Stimulated activated naive CD4-positive, alpha-beta T cell treated with Interleukin-2 at 50 U/mL for 16 hours (primary cell): ENCODE data around the gene CRLF3.
"Not testable (repeated sequence)": the region's sequence is repeated elsewhere in the genome, so short reads cannot be mapped to it uniquely, and the experiment has no call there.

Source experiments
- DNase-seq: peaks from one replicate; lab custom pipeline; 2025; lab: John Stamatoyannopoulos, UW

The CRLF3 gene

GRCh38 chr17:30814860-30815259 lies 9.6 kb downstream of the CRLF3 start:
- not testable (repeated sequence) for DNase-seq

DNA sequence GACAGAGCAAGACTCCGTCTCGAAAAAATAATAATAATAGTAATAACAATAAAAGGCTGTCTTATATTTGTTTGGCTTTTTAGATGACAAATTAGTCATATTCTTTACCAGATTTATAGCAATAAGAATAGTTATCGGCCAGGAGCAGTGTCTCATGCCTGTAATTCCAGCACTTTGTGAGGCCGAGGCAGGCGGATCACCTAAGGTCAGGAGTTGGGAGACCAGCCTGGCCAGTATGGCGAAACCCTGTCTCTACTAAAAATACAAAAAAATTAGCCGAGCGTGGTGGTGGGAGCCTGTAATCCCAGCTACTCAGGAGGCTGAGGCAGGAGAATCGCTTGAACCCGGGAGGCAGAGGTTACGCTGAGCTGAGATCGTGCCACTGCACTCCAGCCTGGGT lies 10.3 kb downstream of the CRLF3 start:
- DNase-seq: not testable (repeated sequence)

DNA sequence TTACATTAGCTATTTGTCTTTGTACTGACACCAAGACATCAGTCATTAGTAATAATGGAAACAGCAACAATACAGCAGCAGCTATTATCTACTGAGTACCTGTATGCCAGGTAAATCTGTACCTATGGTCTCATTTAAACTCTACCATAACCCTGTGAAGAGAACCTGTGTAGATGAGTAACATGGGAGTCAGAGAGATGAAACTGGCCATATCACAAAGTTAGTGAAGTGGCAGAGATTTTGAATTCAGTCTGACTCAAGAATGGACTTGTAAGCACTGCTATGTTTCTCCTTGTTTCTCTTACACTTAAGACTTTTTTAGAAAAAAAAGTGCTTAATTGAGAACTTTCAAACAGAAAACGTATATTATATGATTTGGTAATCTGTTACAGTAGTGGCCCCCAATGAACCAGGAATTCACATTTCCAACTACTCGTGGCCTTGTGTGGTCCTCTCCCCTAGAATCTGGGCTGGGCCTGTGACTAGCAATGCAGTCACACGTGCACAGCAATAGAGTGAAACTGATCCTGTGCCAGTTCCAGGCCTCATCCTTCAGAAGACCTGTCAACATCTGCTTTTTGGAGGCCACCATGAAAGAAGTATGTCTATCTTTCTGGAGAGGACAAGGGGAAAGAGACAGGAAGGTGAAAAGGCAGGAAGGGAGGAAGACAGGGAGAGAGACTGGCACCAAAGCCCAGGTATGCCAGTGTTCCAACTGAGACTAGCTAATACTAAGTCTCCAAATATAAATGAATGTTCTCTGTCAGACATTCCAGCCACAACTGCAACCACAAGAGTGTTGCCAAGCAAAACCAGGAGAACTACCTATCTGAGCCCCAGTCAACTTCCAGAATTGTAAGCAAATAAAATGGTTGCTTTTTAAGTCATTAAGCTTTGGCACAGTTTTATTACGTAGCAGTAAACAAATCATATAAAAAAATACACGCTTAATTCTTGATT lies 12.0 kb downstream of the CRLF3 start:
- DNase-seq: no peak

DNA sequence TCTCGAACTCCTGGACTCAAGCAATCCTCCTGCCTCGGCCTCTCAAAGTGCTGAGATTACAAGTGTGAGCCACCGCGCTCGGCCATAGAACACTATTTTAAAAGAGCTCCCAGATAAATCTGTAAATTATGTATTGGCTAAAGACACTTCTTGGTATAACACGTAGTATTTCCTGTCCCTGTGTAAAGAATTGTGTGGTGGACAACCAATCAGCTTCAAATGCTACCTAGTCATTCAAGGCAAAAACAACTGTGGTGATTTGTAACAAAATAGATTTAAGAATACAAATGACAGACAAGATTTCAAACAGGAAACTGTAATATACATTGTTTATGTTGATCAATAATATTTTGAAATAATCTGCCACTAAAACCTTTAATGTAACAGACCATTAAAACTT lies 14.6 kb downstream of the CRLF3 start:
- no peak for DNase-seq

DNA sequence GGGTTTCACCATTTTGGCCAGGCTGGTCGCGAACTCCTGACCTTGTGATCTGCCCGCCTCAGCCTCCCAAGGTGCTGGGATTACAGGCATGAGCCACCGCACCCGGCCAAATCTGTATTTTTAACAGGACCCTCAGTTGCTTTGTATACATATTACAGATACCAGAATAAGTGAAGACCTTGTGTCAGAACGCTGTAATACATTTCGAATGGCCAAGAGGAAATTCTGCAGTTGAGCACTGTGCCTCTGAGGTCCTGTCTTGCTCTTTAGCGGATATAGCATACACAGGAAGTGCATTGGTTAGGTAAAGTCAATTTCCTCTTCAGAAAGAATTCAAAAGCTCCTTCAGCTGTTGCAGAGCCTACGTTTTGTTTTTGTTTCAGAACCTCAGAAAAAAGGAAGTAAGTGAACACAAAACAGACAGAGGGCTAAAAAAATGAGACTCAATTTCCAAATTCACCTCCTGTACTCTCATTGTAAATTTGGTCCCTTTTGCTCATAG lies 15.7 kb downstream of the CRLF3 start:
- no peak for DNase-seq

- no peak for DNase-seq
Observed at GRCh38 chr17:30807896-30808295, 16.6 kb downstream of the CRLF3 start.

GRCh38 chr17:30805944-30806456 lies 18.5 kb downstream of the CRLF3 start:
- DNase-seq: no peak

DNA sequence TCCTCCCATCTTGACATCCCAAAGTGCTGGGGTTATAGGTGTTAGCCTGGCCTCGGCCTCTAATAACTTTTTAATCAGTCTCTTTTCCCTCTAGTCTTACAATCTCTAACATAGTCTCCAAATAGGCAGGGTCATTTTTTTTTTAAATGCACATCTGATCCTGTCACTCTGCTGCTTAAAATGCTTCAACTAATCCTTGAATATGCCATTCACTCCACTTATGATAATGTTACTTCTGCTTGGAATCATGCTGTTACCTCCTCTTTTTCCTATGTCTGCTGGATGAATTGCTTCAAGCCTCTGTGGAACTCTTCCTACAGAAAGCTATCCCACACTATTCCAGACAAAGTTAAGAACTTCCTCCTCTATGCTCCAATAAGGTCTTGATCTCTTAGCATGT lies 22.8 kb downstream of the CRLF3 start:
- no peak for DNase-seq

- no peak for DNase-seq
Observed at GRCh38 chr17:30796016-30796415, 28.5 kb downstream of the CRLF3 start.

DNA sequence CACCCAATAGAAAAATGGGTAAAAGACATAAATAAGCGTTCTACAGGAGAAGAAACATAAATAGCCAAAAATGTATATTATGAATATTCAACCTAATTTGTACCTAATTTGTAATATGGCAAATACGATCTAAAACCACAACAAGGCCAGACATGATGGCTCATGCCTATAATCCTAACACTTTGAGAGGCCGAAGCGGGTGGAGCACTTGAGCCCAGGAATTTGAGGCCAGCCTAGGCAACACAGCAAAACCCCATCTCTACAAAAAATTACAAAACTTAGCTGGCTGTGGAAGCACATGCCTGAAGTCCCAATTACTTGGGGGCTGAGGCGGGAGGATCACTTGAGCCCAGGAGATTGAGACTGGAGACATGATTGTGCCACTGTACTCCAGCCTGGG lies 30.1 kb downstream of the CRLF3 start:
- DNase-seq: no peak

DNA sequence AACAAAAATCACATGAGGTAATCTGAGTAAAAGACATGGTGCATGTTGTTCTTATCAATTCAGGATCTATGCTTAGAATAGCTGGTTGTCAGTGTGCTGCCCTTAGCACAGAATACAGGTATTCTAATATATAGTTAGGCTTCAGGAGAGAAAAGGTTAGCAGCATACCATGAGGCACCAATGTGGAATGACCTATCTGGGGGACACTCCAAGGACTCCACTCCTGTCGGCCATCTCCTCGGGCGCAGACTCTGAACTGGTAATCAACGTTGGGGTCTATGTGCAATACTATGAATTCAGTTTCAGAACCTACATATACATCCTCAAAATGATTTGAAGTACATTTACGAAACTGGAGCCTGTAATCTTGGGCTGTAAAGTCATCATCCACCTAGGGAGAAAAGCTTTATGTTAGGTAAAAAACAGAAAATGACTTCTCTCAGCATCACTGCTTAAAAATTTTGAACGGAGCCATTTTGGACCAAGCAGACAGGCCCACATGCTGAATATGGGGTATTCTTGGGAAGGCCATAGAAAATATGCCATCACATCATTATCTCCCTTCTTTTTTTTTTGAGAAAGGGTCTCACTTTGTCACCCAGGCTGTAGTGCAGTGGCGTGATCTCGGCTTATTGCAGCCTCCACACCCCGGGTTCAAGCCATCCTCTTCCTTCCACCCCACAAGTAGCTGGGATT lies 31.1 kb downstream of the CRLF3 start:
- DNase-seq: no peak

GRCh38 chr17:30790279-30790678 lies 34.2 kb downstream of the CRLF3 start:
- no peak for DNase-seq

- DNase-seq: no peak
Observed at GRCh38 chr17:30788918-30789317, 35.6 kb downstream of the CRLF3 start.

DNA sequence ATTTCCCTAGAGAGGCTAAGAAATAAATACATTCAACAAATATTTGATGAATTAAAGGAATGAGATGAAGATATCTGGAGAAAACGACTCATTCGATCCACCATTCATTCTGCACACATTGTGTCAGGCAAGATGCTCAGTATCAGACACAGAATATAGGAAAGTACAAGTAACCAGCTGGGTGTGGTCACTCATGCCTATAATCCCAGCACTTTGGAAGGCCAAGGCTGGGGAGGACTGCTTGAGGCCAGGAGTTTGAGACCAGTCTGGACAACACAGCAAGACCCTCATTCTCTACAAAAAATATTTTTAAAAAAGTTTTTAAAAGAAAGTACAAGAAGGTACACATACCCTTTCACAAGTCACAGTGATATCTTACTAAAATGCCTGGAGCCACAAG lies 42.3 kb downstream of the CRLF3 start:
- DNase-seq: no peak

DNA sequence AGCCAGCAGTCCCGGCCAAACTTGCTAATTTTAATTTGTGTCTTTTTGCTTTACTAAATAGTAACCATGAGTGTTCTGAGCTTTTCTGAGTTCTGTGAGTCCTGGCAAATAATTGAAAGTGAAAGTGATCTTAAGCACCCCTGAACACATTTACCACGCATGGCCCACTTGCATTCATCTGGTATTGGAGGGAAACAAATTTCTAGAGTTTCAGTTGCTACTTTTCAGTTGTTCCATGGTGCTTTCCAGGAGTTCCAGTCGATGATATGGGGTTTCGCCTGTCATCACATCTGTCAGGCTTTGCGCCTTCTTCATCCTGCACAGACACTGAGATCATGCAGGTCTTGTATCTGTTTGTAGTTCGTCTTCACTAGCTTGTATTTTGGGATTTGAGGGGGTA lies 44.1 kb downstream of the CRLF3 start:
- DNase-seq: no peak

GRCh38 chr17:30768771-30769170 lies 55.7 kb downstream of the CRLF3 start:
- DNase-seq: not testable (repeated sequence)

DNA sequence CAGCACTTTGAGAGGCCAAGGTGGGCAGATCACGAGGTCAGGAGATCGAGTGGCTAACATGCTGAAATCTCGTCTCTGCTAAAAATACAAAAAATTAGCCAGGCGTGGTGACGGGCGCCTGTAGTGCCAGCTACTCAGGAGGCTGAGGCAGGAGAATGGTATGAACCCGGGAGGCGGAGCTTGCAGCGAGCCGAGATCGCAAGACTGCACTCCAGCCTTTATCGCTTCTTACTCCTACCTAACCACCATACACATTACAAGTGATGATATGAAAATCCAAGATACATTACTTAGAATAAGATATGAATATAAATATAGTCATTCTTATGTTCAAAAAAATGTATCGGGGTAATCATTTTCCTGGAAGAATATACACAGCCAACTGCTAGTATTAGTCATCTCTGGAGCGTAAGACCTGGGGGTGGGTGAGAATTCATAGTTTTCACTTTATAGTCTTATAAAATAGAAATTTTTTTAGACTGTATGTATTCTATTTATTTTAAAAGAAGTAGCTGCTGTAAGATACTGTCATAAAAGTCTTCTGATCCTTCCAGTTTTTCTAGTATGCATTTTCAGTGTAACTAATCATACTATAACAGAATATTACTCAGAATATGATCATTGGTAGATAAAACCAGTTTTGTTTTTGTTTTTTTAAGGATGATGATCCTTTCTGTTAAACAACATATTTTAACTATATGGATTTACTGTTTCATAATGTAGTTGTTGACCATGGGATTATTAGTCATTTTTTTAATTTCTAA lies 56.7 kb downstream of the CRLF3 start:
- not testable (repeated sequence) for DNase-seq

DNA sequence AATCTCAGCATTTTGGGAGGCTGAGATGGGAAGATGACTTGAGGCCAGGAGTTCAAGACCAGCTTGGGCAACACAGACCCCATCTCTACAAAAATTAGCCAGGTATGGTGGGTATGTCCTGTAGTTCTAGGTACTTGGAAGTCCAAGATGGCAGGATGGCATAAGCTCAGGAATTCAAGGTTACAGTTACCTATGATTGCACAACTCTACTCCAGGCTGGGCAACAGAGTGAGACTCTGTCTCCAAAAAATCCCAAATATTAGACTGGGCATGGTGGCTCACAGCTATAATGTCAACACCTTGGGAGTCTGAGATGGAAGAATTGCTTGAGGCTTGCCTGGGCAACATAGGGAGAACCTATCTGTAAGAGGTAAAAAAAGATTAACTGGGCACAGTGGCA lies 63.4 kb downstream of the CRLF3 start:
- no peak for DNase-seq

- not testable (repeated sequence) for DNase-seq
Observed at GRCh38 chr17:30753291-30753690, 71.2 kb downstream of the CRLF3 start.

- not testable (repeated sequence) for DNase-seq
Observed at GRCh38 chr17:30750982-30751381, 73.5 kb downstream of the CRLF3 start.

DNA sequence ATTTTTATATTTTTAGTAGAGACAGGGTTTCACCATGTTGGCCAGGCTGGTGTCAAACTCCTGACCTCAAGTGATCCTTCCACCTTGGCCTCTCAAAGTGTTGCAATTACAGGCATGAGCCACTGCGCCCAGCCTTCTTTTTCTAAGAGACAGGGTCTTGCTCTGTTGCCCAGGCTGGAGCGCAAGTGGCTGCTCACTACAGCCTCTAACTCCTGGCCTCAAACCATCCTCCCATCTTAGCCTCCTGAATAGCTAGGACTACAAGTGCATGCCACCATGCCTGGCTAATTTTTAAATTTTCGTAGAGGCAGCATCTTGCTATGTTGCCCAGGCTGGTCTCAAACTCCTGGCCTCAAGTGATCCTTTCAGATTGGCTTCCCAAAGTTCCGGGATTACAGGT lies 76.9 kb downstream of the CRLF3 start:
- DNase-seq: not testable (repeated sequence)

DNA sequence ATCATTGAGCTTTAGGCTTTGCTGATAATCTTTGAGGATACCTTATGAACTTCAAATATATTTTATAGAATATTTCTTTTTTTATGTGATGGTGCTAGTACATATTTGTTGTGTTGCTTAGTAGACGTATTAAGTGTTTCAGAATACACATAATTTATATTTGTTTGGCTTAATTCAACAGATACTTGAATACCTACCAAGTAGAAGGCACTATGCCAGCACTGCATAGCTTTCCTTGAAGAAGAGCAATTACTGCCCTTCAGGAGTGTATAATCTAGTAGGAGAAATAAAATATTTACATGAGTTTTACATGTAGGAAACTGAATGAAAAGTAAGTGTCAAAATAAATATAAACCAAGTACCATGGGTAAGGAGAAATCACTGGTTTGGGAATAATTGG lies 81.8 kb downstream of the CRLF3 start:
- DNase-seq: not testable (repeated sequence)
